ENCODE results near the gene SUPT3H. TPM values are rescaled to one million over a fixed set of nuclear protein-coding genes. Genes with fewer than 3 reads are reported as not detected.
A peak's percentile ranks its signal among the peaks of the same experiment; 100 is the strongest.

SUPT3H gene
- total RNA-seq, 2 experiments from 2014 or later = 10.1 to 11.6 TPM

DNA sequence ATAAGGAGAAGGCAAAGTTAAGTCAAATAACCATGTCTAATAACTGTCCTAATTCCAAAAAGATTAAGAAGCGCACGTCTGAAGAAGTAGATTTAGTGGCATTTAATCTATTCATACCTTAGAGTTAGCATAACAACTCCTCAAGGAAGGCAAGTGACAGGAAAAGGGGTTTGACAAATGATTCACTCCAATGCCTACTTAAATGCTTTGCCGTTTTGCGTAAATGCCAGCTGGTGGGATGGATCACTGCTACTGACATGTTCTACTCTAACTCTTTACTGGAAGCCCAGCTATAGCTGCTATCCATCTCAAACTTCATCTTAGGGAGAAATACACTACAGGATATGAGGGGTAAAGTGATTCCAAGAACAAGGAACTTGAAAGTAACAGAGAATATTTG lies 396.9 kb downstream of the SUPT3H start:
- ATAC-seq (ENCODE audit: low read depth) = no peak
- POLR2A ChIA-PET = no interaction called here
- no peaks in the 10 kb centered on the region for H3K27me3 Mint-ChIP-seq
- H3K4me1 Mint-ChIP-seq = peaks cover 5% of the 10 kb centered on the region
- H3K4me3 Mint-ChIP-seq = no peak overlapping the region
- H3K36me3 Mint-ChIP-seq = peaks cover 7% of the 10 kb centered on the region
- no peak for DNase-seq
- no peaks in the 10 kb centered on the region for H3K9me3 Mint-ChIP-seq
- no peak overlapping the region for H3K27ac Mint-ChIP-seq

DNA sequence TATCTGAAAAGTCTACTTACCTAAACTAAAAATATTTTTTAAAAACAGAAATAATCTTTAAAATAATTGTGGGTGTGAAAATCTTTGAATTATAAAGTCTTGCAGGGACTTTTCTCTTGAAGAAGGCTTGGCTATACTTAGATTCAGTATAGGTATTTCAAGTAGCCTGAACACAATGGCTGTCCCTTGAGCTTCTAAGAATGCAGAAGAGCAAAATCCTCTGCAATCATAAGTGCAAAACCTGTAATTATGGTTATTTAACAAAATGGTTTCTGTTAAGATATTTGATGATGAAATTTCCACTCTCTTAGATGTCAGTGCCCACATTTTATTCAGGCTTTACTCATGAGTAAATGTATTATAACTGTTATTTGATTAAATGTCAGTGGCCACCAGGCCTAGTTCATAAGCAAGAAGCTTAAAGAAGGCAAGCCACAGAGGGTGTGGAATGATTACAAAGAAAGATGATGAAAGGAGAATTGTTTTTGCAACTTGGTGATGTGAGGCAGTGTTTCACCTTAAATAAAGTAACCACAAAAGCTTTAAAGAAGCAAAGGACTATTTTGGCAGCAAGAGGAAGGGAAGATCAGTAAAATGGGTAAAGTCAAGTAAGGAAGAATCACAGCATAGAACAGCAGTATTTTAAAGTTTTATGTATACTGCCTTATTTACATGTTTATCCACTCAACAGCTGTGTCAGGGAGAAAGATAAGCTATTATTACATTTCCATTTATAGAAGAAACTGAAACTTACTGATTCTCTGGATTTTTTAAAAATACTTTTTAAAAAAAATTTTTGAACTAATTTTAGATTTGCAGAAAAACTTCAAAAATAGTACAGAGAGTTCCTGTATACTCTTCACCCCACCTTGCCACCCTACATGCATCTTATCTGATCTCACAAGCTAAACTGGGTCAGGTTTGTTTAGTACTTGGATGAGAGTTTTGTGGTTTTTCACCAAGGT lies 400.8 kb downstream of the SUPT3H start:
- Mint-ChIP-seq H3K36me3 (peaks cover 19% of the 10 kb centered on the region), H3K9me3 (peaks cover 11% of the 10 kb centered on the region), H3K4me3 (peak overlapping the region; percentile 31), H3K27me3 (no peaks in the 10 kb centered on the region), H3K27ac (peak overlapping the region; percentile 71), H3K4me1 (peaks cover 5% of the 10 kb centered on the region)
- DNase-seq = no peak
- peak; percentile 75 for ATAC-seq (ENCODE audit: low read depth)
- POLR2A ChIA-PET = interaction anchor here (1.4 kb wide), 1 partner anchor 24 kb away, joined by 5 read pairs; no protein-coding TSS in a partner anchor

DNA sequence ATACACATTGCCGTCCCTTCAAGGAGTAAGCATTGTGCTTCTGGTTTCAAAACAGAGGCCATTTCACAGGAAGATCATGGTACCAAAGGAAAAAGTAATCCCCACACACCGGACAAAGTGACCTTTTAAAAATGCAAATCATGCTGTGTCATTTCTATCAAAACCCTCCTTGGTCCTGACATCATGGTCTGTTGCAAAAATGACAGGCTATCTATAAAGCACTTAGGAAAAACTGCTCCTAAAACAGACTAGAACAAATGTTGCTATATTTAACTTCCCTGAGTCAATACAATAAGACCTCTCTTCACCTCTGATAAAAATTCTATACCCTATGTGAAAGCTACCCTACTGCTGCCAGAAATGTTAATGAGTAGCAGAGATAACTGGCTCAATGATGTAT lies 403.2 kb downstream of the SUPT3H start:
- peaks cover 22% of the 10 kb centered on the region for H3K36me3 Mint-ChIP-seq
- POLR2A ChIA-PET = no interaction called here

DNA sequence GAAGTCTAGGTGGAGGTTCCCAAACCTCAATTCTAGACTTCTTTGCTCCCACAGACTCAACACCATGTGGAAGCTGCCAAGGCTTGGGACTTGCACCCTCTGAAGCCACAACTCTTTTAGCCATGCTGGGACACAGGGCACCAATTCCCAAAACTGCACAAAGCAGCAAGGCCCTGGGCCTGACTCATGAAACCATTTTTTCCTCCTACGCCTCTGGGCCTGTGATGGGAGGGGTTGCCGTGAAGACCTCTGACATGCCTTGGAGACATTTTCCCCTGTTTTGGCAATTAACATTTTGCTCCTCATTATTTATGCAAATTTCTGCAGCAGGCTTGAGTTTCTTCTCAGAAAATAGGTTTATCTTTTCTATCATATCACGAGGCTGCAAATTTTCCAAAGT lies 405.0 kb downstream of the SUPT3H start:
- no peak overlapping the region for H3K27ac Mint-ChIP-seq
- POLR2A ChIA-PET = no interaction called here
- H3K4me1 Mint-ChIP-seq = peaks cover 17% of the 10 kb centered on the region
- peaks cover 22% of the 10 kb centered on the region for H3K36me3 Mint-ChIP-seq
- DNase-seq (no peak), ATAC-seq (ENCODE audit: low read depth) (no peak)
- no peak overlapping the region for H3K4me3 Mint-ChIP-seq
- no peaks in the 10 kb centered on the region for H3K27me3 Mint-ChIP-seq
- peaks cover 16% of the 10 kb centered on the region for H3K9me3 Mint-ChIP-seq

More for the DNA sequence above, 403.2 kb downstream of the SUPT3H start:
- peaks cover 9% of the 10 kb centered on the region for H3K4me1 Mint-ChIP-seq
- no peak overlapping the region for H3K27ac Mint-ChIP-seq
- no peak for DNase-seq
- H3K4me3 Mint-ChIP-seq = no peak overlapping the region
- no peak for ATAC-seq (ENCODE audit: low read depth)
- peaks cover 16% of the 10 kb centered on the region for H3K9me3 Mint-ChIP-seq
- no peaks in the 10 kb centered on the region for H3K27me3 Mint-ChIP-seq

DNA sequence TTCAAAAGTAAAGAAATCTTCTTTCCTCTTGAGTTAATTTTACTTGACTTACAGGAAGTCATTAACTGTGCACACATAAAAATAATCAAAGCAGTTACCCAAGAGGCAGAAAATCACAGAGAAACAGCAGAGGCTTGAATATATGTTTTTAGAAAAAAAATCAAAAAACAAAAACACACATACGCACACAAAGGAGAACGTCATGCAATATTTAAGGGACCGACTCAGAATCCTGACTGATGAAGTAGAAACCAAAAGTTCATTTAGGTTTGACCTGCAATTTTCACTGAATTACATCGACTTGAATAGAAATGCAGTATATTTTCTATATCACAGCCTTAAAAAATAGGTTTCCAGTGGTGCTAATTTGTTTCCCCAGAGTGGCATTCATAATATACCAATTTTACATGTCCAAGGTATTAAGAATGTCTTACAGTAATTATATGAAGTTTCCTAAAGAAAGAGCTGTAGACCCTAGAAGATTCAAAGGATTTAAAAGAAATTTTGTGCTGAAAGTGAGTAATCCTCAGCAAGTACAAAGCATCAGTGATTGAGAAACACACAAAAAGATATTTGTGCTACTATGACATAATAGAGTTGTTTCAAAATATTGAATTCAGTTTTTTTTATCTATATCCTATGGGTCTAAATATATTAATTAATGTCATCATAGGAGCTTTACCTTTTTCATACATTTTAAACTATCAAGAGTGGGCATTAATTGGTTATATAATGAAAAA lies 408.1 kb downstream of the SUPT3H start:
- ATAC-seq (ENCODE audit: low read depth) = no peak
- H3K9me3 Mint-ChIP-seq = peaks cover 16% of the 10 kb centered on the region
- POLR2A ChIA-PET = no interaction called here
- peaks cover 24% of the 10 kb centered on the region for H3K36me3 Mint-ChIP-seq
- DNase-seq = no peak
- H3K4me3 Mint-ChIP-seq = peak overlapping the region; percentile 48
- H3K27me3 Mint-ChIP-seq = no peaks in the 10 kb centered on the region
- H3K4me1 Mint-ChIP-seq = peaks cover 19% of the 10 kb centered on the region
- H3K27ac Mint-ChIP-seq = peak overlapping the region; percentile 39

DNA sequence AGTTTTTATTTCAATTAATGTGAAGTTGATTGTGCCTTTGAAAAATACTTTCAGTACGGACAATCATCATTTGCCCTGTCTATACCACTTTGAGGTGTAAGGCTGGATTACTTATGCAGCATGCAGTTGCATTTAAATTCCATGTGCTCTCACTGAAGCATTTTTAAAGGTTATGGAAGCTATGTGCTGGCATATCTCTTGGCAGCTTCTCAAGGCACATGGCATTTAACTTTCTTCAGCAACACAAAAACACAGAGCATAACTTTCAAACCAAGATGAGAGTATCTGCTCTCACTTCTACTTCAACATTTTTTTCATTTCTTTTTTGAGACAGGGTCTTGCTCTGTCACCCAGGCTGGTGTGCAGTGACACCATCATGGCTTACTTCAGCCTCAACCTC lies 410.3 kb downstream of the SUPT3H start:
- H3K4me1 Mint-ChIP-seq = peaks cover 19% of the 10 kb centered on the region
- H3K36me3 Mint-ChIP-seq = peaks cover 12% of the 10 kb centered on the region
- no peak overlapping the region for H3K27ac Mint-ChIP-seq
- POLR2A ChIA-PET = no interaction called here
- H3K9me3 Mint-ChIP-seq = peaks cover 6% of the 10 kb centered on the region
- no peak for DNase-seq
- no peaks in the 10 kb centered on the region for H3K27me3 Mint-ChIP-seq
- H3K4me3 Mint-ChIP-seq = no peak overlapping the region
- no peak for ATAC-seq (ENCODE audit: low read depth)

DNA sequence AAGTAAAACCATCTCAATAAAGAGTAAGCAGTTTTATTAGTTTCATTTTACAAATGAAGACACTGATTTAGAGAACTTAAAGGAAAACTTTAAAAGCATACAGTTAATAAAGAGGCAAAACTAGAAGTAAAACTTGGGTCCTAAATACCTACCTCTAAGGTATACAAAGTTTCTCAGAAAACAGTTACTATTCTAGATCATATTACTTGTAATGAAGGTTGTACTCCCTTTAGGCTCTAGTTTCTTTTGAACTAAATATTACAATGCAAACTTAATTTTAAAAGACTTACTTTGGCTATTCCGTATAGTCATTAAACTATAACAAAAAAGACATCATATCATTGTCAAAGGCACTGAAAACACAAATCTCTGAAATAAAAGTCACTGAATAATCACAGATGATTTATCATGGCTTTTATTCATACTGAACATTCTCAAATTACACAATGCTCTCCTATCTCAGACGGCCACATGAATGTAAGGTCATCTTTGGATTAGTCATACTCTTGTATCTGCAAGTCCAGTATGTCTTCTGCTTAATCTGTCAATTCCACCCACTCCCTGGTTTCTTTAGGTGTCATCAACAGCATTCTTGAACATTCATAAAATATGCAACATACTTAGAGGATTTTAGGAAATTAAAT lies 411.2 kb downstream of the SUPT3H start:
- H3K4me1 Mint-ChIP-seq = peaks cover 18% of the 10 kb centered on the region
- POLR2A ChIA-PET = no interaction called here
- H3K9me3 Mint-ChIP-seq = peaks cover 4% of the 10 kb centered on the region
- no peak for ATAC-seq (ENCODE audit: low read depth)
- H3K36me3 Mint-ChIP-seq = peaks cover 7% of the 10 kb centered on the region
- no peak overlapping the region for H3K4me3 Mint-ChIP-seq
- no peak overlapping the region for H3K27ac Mint-ChIP-seq
- H3K27me3 Mint-ChIP-seq = no peaks in the 10 kb centered on the region
- DNase-seq = no peak

DNA sequence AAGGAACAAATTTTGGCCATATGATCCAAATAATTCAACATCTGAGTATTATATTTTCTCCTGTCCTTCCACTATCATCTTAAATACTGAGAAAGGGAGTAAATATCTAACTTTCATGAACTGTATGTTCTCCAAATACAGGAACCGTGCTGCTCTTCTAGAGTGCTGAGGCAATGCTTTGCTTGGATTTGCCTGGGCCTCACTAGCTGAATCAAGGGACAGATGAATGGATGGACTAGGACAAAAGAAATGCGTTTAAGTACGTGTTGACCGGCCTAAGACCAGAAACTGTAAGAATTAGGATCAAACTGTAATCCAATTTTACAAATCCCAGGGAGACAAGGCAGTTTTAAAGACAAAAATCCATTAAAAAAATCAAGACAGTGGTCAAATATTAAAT lies 412.0 kb downstream of the SUPT3H start:
- H3K4me3 Mint-ChIP-seq = no peak overlapping the region
- no peaks in the 10 kb centered on the region for H3K9me3 Mint-ChIP-seq
- POLR2A ChIA-PET = no interaction called here
- ATAC-seq (ENCODE audit: low read depth) = no peak
- peaks cover 5% of the 10 kb centered on the region for H3K36me3 Mint-ChIP-seq
- H3K27me3 Mint-ChIP-seq = no peaks in the 10 kb centered on the region
- H3K27ac Mint-ChIP-seq = no peak overlapping the region
- peaks cover 23% of the 10 kb centered on the region for H3K4me1 Mint-ChIP-seq
- DNase-seq = no peak

DNA sequence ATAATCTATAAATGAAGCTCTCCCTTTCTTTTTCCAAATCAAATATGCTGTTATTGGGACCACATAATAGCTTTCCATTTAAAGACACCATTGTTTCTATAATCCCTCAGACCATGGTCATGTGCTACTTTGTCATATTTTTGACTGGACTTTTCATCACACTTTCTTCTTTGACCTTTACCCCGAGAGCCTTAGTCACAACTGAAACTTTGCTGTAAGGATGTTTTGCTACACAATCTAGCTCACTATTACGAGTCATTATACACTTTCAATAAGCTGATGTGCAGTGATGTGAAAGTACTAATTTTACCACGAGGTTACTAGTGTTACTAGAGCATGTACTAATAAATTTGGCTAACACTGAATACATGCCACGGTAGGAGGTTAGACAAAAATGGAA lies 416.8 kb downstream of the SUPT3H start:
- POLR2A ChIA-PET = no interaction called here
- Mint-ChIP-seq H3K27me3 (no peaks in the 10 kb centered on the region), H3K4me3 (no peak overlapping the region), H3K9me3 (peaks cover 6% of the 10 kb centered on the region), H3K27ac (no peak overlapping the region), H3K36me3 (peaks cover 13% of the 10 kb centered on the region), H3K4me1 (peaks cover 7% of the 10 kb centered on the region)
- DNase-seq = no peak
- ATAC-seq (ENCODE audit: low read depth) = no peak

DNA sequence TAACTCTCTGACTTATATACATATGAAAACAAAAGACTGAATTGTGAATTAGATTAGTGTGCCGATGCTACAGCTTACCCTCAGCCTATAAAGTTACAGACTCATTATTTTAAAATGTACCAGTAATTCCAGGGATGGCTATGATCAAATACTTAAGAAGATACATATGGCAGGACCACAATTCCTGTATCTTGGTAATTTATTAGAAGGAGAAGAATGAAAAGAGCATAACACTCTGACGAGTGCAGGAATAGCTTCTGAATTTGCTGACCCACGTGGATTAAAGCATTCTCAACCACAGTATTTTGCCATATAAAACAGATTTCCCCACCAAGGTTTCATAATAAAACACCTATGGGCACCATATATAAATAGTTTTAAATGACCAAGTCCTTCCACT lies 418.1 kb downstream of the SUPT3H start:
- DNase-seq (no peak), ATAC-seq (ENCODE audit: low read depth) (no peak)
- Mint-ChIP-seq H3K27me3 (no peaks in the 10 kb centered on the region), H3K4me3 (no peak overlapping the region), H3K9me3 (peaks cover 8% of the 10 kb centered on the region), H3K4me1 (peaks cover 5% of the 10 kb centered on the region), H3K36me3 (peaks cover 18% of the 10 kb centered on the region), H3K27ac (no peak overlapping the region)
- POLR2A ChIA-PET = no interaction called here

DNA sequence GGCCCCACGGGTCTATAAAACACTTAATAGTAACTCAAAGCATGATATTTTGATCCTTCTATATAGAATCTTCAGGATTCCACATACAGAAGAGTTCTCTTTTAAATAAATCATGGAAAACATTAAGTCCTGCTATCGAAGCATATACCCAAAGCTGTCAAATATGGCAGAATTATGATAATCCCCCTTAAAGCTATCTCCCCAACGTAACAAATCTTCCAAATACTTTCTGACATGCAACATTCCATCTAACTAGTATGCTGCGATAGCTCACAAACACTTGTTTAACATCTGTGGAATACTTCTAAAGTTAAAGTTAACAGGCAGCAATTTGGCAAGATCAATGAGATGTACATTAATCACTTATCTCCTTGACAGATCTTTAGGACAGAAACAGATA lies 420.6 kb downstream of the SUPT3H start:
- peaks cover 5% of the 10 kb centered on the region for H3K4me1 Mint-ChIP-seq
- H3K27me3 Mint-ChIP-seq = no peaks in the 10 kb centered on the region
- POLR2A ChIA-PET = no interaction called here
- H3K9me3 Mint-ChIP-seq = peaks cover 10% of the 10 kb centered on the region
- peaks cover 27% of the 10 kb centered on the region for H3K36me3 Mint-ChIP-seq
- ATAC-seq (ENCODE audit: low read depth) (no peak), DNase-seq (no peak)
- H3K27ac Mint-ChIP-seq = no peak overlapping the region
- no peak overlapping the region for H3K4me3 Mint-ChIP-seq

DNA sequence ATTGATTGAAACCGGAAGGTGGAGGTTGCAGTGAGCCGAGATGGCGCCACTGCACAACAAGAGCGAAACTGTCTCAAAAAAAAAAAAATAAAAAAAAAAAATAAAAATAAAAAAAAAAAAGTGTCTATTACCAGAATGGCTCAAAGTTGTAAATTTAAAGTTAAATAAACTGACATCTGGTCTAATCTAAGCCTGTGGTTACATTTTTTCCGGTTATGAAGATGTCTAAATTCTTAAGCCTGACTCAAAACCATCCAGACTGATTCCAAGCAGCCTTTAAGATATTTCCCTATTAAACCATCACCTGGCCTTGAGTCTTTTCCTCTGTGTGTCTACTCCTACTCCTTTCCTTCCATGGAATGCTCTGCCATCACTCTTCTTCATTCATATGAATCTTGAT lies 421.3 kb downstream of the SUPT3H start:
- no peak overlapping the region for H3K27ac Mint-ChIP-seq
- DNase-seq (no peak), ATAC-seq (ENCODE audit: low read depth) (no peak)
- H3K36me3 Mint-ChIP-seq = peaks cover 32% of the 10 kb centered on the region
- POLR2A ChIA-PET = no interaction called here
- peaks cover 10% of the 10 kb centered on the region for H3K9me3 Mint-ChIP-seq
- H3K27me3 Mint-ChIP-seq = no peaks in the 10 kb centered on the region
- H3K4me1 Mint-ChIP-seq = peaks cover 7% of the 10 kb centered on the region
- H3K4me3 Mint-ChIP-seq = no peak overlapping the region

DNA sequence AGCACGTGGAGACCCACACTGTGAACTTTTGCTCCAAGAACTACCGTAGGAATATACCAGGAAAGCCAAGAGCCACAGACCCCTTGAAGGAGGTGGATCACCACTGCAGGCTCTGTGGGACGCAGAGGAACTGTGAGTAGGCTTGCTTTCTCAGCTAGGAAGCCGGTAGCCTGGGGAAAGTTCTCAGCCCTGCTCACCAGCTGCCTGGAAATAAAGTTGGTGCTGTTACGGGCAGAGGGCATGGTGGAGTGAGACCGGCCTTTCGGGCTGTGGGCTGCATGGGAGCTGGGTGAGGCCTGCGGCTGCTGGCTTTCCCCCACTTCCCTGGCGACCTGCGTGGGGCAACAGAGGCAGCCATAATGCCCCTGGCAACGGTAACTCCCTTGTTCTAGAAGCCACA lies 422.6 kb downstream of the SUPT3H start:
- no peak for ATAC-seq (ENCODE audit: low read depth)
- H3K9me3 Mint-ChIP-seq = peaks cover 13% of the 10 kb centered on the region
- H3K4me3 Mint-ChIP-seq = no peak overlapping the region
- POLR2A ChIA-PET = no interaction called here
- H3K36me3 Mint-ChIP-seq = peaks cover 37% of the 10 kb centered on the region
- DNase-seq = no peak
- H3K27me3 Mint-ChIP-seq = no peaks in the 10 kb centered on the region
- peaks cover 10% of the 10 kb centered on the region for H3K4me1 Mint-ChIP-seq
- H3K27ac Mint-ChIP-seq = no peak overlapping the region
